Eye (tissue), 1 donor: ENCODE measurements around the gene RPH3AL.
A peak's percentile ranks its signal among the peaks of the same experiment; 100 is the strongest.
"Not testable (repeated sequence)": the region's sequence is repeated elsewhere in the genome, so short reads cannot be mapped to it uniquely, and the experiment has no call there.

Experiments used
- DNase-seq: peaks from one replicate; pipeline ENCODE4 v3.0.0-alpha.2; 2015

Gene RPH3AL

GRCh38 chr17:315399-315798 is 37.2 kb downstream of the RPH3AL start:
- DNase-seq, result peak; percentile 71

GRCh38 chr17:314614-314944 is 38.0 kb downstream of the RPH3AL start:
- DNase-seq, result not testable (repeated sequence)

DNA sequence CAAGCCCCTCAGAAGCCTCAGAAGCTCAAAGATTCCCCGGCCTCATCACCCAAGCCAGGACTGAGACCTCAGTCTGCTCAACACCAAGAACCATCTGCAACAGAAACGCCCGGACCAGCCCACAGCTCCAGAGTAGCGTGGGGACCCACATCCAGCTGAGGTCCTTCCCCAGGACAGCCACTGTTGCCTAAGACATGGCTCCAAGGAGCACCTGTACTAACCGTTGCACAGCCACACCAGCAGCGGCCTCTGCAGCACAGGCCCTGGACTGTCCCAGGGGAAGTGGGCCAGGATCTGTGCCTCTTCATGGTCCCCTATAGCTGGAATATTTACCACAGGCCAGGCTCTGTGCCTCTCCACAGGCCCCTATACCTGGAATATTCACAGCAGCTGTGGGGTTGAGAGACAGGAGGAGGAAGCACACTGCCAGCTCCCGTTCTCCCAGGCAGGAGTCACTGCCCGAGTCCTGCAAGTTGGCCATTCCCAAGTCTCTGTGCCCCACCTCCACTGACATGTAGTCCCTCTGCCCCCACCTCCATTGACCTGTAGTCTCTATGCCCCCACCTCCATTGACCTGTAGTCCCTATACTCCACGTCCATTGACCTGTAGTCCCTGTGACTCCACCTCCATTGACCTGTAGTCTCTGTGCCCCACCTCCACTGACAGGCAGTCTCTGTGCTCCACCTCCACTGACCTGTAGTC is 38.5 kb downstream of the RPH3AL start:
- DNase-seq, result peak; percentile 37

GRCh38 chr17:313231-313630 is 39.4 kb downstream of the RPH3AL start:
- DNase-seq, result no peak

GRCh38 chr17:312476-313148 is 40.0 kb downstream of the RPH3AL start:
- DNase-seq, result no peak

- DNase-seq, result peak; percentile 49
Observed at GRCh38 chr17:311119-311782, 41.4 kb downstream of the RPH3AL start.

DNA sequence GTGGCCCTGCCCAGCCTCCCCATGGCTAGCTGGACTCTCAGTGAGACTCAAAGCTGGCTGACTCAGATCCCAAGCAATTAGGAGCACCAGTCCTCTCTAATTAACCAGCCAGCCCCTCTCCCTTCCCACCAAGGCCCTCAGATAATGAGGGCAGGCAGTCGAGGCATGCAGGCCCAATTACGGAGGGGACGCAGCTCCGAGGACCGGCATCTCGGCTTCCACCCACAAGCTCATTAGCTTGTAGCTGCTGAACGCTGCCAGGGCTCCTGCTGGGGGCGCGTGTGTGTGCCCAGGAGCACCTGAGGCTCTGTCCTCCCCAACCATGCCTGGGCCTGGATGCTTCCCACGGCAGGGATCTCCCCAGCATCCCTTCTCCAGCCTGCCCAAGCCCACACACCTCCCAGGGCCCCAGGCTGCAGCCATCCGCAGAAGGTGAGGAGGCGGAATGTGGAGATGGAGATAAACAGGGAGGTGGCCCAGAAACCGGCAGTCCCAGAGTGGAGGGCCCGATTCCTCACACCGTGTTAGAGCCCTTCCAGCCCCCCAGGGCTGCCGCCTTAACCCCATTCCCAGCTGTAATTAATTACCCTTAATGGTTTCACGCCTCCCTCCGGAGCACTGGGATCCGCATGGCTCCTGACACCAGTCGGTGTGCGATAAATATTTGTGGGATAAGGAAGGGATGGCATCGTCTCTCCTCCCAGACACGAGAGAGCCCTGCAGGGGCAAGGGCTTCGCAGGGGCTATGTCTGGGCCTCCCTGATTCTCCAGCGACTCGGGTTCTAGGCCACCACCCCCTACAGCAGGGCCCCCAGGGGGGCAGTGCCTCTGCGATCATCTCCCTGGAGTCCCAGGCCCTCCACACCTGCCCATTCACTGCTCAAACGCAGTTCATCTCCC is 42.2 kb downstream of the RPH3AL start:
- DNase-seq, result peak; percentile 93

- DNase-seq, result peak; percentile 84
Observed at GRCh38 chr17:309361-309888, 43.2 kb downstream of the RPH3AL start.

DNA sequence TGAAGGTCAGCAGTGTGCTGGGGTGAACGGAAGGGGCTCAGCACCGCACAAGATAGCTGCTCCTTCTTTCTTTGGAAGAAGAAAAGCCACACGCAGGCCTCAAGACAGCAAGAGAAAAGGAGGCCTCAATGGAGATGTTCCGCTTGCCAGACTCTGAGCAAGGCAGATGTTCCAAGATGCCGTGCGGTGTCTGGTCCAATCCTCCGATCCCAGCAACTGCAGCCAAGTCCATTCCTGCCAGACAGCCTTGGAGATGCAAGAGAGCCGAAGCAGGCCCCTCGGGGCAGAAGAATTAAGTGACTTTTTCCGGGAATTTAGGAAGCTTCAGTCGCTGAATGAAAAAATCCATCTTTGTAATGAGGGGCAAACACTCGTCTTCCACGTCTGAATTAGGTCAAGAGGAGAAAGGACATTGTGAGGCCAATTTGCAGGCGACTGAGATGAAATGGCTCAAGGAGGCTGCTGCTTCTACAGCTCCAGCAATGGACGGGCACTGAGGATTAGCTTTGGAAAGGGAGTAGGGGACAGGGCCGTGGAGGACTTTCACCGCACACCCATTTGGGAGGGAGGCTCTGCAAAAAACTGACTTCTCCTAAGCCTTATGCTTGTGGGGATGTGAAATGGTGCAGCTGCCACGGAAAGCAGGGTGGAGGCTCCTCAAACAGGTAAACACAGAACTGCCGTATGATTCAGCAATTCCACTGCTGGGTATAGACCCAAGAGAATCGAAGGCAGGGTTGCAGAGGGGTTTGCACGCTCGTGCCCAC is 44.7 kb downstream of the RPH3AL start:
- DNase-seq, result peak; percentile 75

DNA sequence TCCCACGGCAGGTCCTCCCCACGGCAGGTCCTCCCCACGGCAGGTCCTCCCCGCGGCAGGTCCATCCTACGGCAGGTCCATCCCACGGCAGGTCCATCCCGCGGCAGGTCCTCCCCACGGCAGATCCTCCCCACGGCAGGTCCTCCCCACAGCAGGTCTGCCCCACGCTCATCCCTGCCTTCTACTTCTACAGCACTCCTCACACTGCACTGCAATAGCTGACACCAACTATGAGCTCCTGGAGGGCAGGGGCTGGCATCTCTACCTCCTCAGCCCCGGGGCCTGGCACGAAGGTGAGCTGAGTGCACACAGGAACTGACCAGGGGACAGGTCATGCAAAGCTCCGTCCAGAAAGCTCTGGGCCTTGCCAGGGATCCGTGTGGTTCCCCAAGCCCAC is 45.3 kb downstream of the RPH3AL start:
- DNase-seq, result no peak

DNA sequence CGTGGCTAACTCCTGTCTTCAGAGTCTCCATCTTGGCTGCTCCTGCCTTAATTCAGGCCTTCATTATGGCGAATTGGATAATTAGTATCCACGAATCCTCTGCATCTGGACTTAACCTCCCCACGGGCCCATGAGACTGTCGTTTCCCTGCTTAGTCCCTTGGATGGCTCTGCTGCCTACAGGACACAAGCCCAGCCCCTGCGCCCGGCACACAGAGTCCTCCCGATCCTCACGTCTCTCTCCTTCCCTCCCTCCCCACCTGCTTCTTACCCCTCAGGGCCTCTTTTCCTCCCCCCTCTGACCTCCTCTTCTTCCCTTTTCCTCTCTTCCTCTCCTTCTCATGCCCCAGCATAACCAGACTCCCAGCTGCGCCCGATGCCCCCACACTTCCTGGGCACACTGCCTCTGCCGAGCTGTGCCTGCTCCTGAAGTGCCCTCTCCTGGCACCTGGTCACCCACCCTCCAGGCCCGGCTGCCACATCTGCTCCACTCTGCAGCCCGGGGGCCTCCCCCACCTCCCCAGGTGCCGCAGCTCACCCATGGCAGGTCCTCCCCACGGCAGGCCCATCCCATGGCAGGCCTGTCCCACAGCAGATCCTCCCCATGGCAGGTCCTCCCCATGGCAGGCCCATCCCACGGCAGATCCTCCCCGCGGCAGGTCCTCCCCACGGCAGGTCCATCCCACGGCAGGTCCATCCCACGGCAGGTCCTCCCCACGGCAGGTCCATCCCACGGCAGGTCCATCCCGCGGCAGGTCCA is 45.9 kb downstream of the RPH3AL start:
- DNase-seq, result no peak

GRCh38 chr17:306116-306515 is 46.5 kb downstream of the RPH3AL start:
- DNase-seq, result no peak

DNA sequence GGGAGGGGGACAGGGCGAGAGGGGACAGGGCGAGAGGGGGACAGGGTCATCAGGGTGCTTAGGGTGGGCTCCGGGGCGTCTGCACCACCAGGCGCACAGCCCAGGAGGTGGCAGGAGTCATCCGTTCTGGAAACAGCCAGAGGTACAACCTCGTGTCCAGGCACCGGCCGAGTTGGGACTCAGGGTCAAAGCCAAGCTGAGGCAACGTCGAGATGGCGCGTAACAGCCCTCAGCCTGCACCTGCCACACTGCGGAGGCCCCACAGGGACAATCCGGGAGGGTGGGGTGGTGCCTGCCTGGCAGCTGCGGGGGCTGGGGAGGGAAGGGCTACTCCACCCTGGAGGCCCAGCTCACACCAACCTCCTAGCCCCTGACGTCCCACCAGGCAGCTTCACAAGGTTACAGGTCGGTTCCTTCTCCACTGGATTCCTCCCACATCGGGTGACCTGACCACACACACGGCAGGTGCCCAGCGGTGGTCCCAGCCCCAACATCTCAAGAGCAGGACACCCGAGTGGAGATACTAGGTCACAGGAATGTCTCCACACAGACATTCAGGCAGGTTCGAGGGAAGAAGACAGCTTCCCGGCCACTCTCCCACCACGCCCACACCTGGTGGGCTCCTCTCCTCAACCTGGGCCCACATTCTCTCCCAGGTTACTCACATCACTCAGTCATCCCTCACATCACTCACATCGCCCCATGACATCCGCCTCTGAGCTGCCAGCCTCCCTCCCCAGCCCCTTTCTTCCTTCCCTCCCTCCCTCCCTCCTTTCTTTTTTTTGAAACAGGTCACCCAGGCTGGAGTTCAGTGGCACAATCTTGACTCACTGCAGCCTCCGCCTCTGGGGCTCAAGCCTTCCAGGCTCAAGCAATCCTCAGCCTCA is 47.3 kb downstream of the RPH3AL start:
- DNase-seq, result peak; percentile 72

GRCh38 chr17:304461-304860 is 48.1 kb downstream of the RPH3AL start:
- peak; percentile 85 for DNase-seq

DNA sequence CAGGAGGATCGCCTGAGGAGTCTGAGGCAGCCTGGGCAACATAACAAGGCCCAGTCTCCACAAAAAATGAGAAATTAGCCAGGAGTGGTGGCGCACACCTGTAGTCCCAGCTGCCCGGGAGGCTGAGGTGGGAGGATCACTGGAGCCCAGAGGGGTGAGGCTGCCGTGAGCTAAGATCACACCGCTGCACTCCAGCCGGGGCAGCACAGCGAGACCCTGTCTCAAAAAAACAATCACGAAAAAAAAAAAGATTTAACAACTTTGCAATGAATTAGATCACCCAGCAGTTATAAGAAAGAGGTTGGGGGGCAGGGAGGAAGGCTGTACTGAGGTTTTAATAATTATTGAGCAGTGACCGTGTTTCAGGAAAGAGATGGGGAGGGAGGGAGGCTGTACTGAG is 49.4 kb downstream of the RPH3AL start:
- peak; percentile 62 for DNase-seq

DNA sequence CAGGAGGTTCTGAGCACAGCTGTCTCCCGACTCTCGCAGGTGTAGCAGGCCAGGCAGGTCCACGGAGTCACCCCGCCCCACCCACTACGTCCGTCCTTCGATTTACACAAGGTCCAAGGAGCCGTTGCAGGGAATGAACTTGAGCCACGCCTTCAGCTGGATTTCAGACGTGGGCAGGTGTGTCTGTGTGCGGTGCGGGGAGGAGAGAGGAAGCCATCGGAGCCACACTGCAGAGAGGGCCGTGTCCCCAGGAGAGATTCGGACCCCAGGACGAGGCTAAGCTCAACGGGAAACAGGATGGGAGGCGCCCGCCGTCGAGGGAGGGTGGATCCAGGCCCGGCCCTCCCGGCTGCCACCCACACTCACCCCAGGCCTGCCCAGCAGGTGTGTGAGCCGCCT is 50.3 kb downstream of the RPH3AL start:
- no peak for DNase-seq

- peak; percentile 81 for DNase-seq
Observed at GRCh38 chr17:301681-302299, 50.8 kb downstream of the RPH3AL start.

DNA sequence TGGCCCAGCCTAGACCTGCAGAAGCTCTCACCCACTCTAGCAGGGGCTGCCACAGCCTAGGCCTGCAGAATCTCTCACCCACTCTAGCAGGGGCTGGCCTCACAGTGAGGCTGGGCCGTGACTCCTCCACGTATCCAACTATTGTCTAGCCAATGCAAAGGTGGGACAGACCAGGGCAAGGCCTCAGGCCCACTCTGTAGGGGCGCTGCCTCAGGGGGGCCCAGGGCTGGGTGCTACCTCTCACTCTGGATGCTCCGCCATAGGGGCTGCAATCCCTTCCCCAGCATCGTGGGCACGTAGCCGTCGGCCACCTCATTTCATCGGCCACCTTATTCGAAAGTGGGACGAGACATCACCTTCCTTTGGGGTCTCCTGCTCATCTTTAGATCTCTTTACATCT is 51.7 kb downstream of the RPH3AL start:
- no peak for DNase-seq

GRCh38 chr17:299546-299945 is 53.1 kb downstream of the RPH3AL start:
- DNase-seq, result no peak
